Mesangial cell (primary cell): Measurements from ENCODE around the gene CST9. TPM values are rescaled to one million over a fixed set of nuclear protein-coding genes. Genes with fewer than 3 reads are reported as not detected.

Experiments
- total RNA-seq: library from RNA; depleted of rRNA; stranded (reverse); fragments of >200 nt; gene quantifications from 2 replicates; pipeline ENCODE4 v1.2.3, GENCODE V29; 2015

Gene CST9
- not detected in 2 replicates for total RNA-seq

GRCh38 chr20:23605867-23606651 lies at the start of gene CST9:
CST9 (minus strand) TSS chr20:23605917; CDS start chr20:23605864, 53 bp downstream.

GRCh38 chr20:23637282-23638221 lies 31.8 kb upstream of the CST9 start, which contains the start of gene CST3:
CST3 (minus strand) TSS chr20:23637955; CDS start chr20:23637862, 93 bp downstream.

GRCh38 chr20:23568320-23568970 lies 37.3 kb downstream of the CST9 start, which contains the start of gene CST9L:
CST9L (minus strand) TSS chr20:23568484; CDS start chr20:23568450, 34 bp downstream.

Other genes with a start within 250 kb of the CST9 start
- 6.0 and 23.6 TPM in 2 replicates for gene GZF1, start 243.7 kb downstream of the CST9 start, total RNA-seq
- 1.6 and 2.3 TPM in 2 replicates for gene NAPB, start 184.4 kb downstream of the CST9 start, total RNA-seq
- not detected in 2 replicates for gene CSTL1, start 166.2 kb downstream of the CST9 start, total RNA-seq
- not detected in 2 replicates for gene CST11, start 153.0 kb downstream of the CST9 start, total RNA-seq
- gene CST8, start 114.8 kb downstream of the CST9 start, total RNA-seq = not detected in 2 replicates
- gene CST9L, start 37.4 kb downstream of the CST9 start, total RNA-seq = not detected in 2 replicates
- gene CST3, start 32.0 kb upstream of the CST9 start, total RNA-seq = 551 and 1,030 TPM in 2 replicates
- not detected in 2 replicates for gene CST4, start 83.1 kb upstream of the CST9 start, total RNA-seq
- gene CST1, start 145.0 kb upstream of the CST9 start, total RNA-seq = 0.25 TPM in 1 of 2 replicates, not detected in the other
- 1.5 and 17.5 TPM in 2 replicates for gene CST2, start 220.8 kb upstream of the CST9 start, total RNA-seq